ENCODE measurements around the gene KDM2B.

GRCh38 chr12:121391619-121392324 lies 189.1 kb downstream of the KDM2B start:
- no peak for TF ChIP-seq POLR2AphosphoS5 (IDR thresholded peaks at IDR 0.05; ENCODE audit: low read depth, low read length)
- TF ChIP-seq EZH2 (IDR thresholded peaks at IDR 0.05; ENCODE audit: low read depth, low read length, severe bottlenecking): no peak
- no peak for TF ChIP-seq CREB1 (IDR thresholded peaks at IDR 0.05)
- TF ChIP-seq CTCF (IDR thresholded peaks at IDR 0.05; ENCODE audit: control extremely low read depth in 1 of 3, insufficient read depth in 1 of 3, low read depth in 1 of 3, low read length in 3 of 3): no peak
- TF ChIP-seq JUND (IDR thresholded peaks at IDR 0.05; ENCODE audit: low read length): no peak
- no peak for TF ChIP-seq TBP (IDR thresholded peaks at IDR 0.05; ENCODE audit: low read depth, low read length)
